ENCODE results near the gene DSTYK. TPM values are rescaled to one million over a fixed set of nuclear protein-coding genes. Genes with fewer than 3 reads are reported as not detected.

The DSTYK gene
- total and polyA plus RNA-seq, 2 experiments from 2014 or later: 6.1 to 10.7 TPM

DNA sequence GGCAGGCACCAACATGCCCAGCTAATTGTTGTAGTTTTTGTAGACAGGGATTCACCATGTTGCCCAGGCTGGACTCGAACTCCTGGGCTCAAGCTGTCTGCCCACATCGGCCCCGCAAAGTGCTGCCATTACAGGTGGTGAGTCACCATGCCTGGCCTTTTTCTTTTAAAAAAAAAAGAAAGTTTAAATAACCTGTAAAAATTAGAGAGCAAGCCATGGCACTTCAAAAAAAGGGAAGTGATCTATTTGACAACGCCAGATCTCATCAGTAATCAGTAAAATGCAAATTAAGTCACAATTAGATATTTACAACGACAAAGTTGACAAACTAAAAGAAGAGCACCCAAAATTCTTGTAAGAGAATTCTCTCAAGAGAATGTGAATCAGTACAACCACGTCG is 86.8 kb downstream of the DSTYK start (continued):
- TF ChIP-seq ZNF462 (CRISPR knock-in tag; IDR thresholded peaks at IDR 0.05) (no peak), STAT1 (IDR thresholded peaks at IDR 0.05; ENCODE audit: unreplicated experiment) (no peak), POLR2AphosphoS5 (IDR thresholded peaks at IDR 0.05; ENCODE audit: low read depth) (no peak)

GRCh38 chr1:205122489-205122882 is 89.0 kb downstream of the DSTYK start:
- peak overlapping the region; percentile 100 for H3K27ac Mint-ChIP-seq
- H3K4me1 ChIP-seq (ENCODE audit: insufficient read depth): peaks cover 9% of the 10 kb centered on the region; the same call in 1 of the 2 replicates
- H3K4me1 Mint-ChIP-seq: peaks cover 12% of the 10 kb centered on the region
- H3K79me2 ChIP-seq (replicated peaks; ENCODE audit: insufficient read depth): peaks cover 41% of the 10 kb centered on the region
- no peaks in the 10 kb centered on the region for H3K27me3 ChIP-seq (ENCODE audit: insufficient read depth)
- ATAC-seq: peak; percentile 12
- peak overlapping the region; percentile 99 for H3K4me3 Mint-ChIP-seq
- DNase-seq (ENCODE audit: low spot score): no peak
- peak overlapping the region; percentile 16; the same call in 1 of the 2 replicates for H2AFZ ChIP-seq
- peak overlapping the region; percentile 28 for H3K27ac ChIP-seq (ENCODE audit: low read depth)
- H3K9me2 ChIP-seq (ENCODE audit: insufficient read depth): no peaks in the 10 kb centered on the region
- peak overlapping the region; percentile 73 for H3K4me2 ChIP-seq
- peaks cover 25% of the 10 kb centered on the region for H4K20me1 ChIP-seq (replicated peaks; ENCODE audit: insufficient read depth)
- H3F3A ChIP-seq (replicated peaks; ENCODE audit: low read depth): no peaks in the 10 kb centered on the region; the same call in 1 of the 2 replicates
- peaks cover 8% of the 10 kb centered on the region; the same call in 2 of the 3 replicates for H3K36me3 Mint-ChIP-seq (ENCODE audit: low read depth)
- H3K36me3 ChIP-seq (ENCODE audit: insufficient read depth): no peaks in the 10 kb centered on the region
- H3K9me3 Mint-ChIP-seq: no peaks in the 10 kb centered on the region
- H3K4me3 ChIP-seq: peak overlapping the region; percentile 91
- no peak for TF ChIP-seq POLR2AphosphoS5 (IDR thresholded peaks at IDR 0.05; ENCODE audit: low read depth)
- TF ChIP-seq, protein P1, sequence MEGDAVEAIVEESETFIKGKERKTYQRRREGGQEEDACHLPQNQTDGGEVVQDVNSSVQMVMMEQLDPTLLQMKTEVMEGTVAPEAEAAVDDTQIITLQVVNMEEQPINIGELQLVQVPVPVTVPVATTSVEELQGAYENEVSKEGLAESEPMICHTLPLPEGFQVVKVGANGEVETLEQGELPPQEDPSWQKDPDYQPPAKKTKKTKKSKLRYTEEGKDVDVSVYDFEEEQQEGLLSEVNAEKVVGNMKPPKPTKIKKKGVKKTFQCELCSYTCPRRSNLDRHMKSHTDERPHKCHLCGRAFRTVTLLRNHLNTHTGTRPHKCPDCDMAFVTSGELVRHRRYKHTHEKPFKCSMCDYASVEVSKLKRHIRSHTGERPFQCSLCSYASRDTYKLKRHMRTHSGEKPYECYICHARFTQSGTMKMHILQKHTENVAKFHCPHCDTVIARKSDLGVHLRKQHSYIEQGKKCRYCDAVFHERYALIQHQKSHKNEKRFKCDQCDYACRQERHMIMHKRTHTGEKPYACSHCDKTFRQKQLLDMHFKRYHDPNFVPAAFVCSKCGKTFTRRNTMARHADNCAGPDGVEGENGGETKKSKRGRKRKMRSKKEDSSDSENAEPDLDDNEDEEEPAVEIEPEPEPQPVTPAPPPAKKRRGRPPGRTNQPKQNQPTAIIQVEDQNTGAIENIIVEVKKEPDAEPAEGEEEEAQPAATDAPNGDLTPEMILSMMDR (conservative IDR thresholded peaks at IDR 0.05; ENCODE audit: low read depth in 2 of 2): 0 out of 4 replicates have a peak, but pooled peaks of 1 of the 2 experiments have one; percentile 8
- peaks cover 4% of the 10 kb centered on the region for H3K27me3 Mint-ChIP-seq (ENCODE audit: insufficient read depth, low read depth, poor library complexity)

Measured in GM23338 (cell line).